OCI-LY7 (cell line): Measurements from ENCODE around the gene PAM16.

ENCODE experiments used
- EZH2phosphoT487 ChIP-seq: fragments of 200-600 bp; sonication (generic); IDR thresholded peaks from 2 replicates; pipeline ENCODE4 v1.6.1; 2018; ENCODE audit warnings: low read depth, borderline replicate concordance, mild to moderate bottlenecking, mixed run types, antibody characterized with exemption, low read length, moderate library complexity, mixed read lengths
- TF ChIP-seq, protein P1 (sequence below): fragments of 200-600 bp; sonication (generic); conservative IDR thresholded peaks from 2 replicates; pipeline ENCODE4 v1.5.1; 2014; ENCODE audit warnings: mild to moderate bottlenecking, antibody characterized with exemption, low read length, moderate library complexity, mixed read lengths

DNA sequence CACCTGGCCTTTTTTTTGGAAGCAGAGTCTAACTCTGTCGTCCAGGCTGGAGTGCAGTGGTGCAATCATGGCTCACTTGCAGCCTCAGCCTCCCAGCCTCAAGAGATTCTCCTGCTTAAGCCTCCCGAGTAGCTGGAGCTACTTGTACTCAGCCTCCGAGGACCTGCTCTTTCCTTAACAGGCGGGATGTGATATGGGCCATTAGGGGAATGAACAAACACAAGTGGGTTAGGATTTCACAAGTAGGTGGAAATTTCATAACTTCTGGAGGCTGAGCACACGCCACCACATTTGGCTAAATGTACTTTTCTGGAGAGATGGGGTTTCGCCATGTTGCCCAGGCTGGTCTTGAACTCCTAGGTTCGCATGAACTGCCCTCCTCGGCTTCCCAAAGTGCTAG lies 4.1 kb downstream of the PAM16 start:
- TF ChIP-seq, protein P1, sequence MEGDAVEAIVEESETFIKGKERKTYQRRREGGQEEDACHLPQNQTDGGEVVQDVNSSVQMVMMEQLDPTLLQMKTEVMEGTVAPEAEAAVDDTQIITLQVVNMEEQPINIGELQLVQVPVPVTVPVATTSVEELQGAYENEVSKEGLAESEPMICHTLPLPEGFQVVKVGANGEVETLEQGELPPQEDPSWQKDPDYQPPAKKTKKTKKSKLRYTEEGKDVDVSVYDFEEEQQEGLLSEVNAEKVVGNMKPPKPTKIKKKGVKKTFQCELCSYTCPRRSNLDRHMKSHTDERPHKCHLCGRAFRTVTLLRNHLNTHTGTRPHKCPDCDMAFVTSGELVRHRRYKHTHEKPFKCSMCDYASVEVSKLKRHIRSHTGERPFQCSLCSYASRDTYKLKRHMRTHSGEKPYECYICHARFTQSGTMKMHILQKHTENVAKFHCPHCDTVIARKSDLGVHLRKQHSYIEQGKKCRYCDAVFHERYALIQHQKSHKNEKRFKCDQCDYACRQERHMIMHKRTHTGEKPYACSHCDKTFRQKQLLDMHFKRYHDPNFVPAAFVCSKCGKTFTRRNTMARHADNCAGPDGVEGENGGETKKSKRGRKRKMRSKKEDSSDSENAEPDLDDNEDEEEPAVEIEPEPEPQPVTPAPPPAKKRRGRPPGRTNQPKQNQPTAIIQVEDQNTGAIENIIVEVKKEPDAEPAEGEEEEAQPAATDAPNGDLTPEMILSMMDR = no peak
- TF ChIP-seq EZH2phosphoT487 = no peak
